ENCODE data around the gene LGALS13. TPM values are rescaled to one million over a fixed set of nuclear protein-coding genes. Genes with fewer than 3 reads are reported as not detected.
A peak's percentile ranks its signal among the peaks of the same experiment; 100 is the strongest.

Gene LGALS13
- total RNA-seq, 1 experiment from 2014 or later: not detected

DNA sequence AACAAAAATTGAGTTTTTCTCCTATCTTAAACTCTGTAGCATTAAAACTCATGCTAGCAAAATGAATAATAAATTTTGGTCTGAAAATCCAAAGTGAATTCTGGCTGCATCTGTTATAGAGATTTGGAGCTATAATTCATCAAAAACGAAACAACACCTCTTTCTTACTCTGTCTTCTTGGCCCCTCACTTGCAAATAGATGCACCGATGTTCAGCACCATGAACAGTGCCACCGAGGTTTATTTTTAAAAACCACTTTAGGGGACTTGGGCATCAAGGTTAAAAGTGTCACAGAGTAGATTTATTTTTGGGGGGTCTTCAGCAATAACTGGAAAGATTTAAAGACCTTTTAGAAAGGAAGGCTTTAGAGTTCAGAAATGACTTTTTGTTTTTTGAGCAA lies 36.3 kb upstream of the LGALS13 start:
- Histone ChIP-seq H3K27ac (ENCODE audit: low read depth, low read length) (no peak overlapping the region), H3K4me3 (replicated peaks in 1 of 2; ENCODE audit: low read depth in 1 of 2, low read length in 2 of 2) (no peak overlapping the region), H3K9ac (ENCODE audit: low read length) (no peak overlapping the region), H4K20me1 (ENCODE audit: insufficient read depth) (no peaks in the 10 kb centered on the region), H3K9me3 (ENCODE audit: control insufficient read depth in 1 of 2, insufficient read depth in 1 of 2, low read depth in 1 of 2, low read length in 2 of 2) (no peaks in the 10 kb centered on the region), H3K36me3 (ENCODE audit: control insufficient read depth in 1 of 2, insufficient read depth in 2 of 2, low read length in 2 of 2) (no peaks in the 10 kb centered on the region), H3K9me2 (ENCODE audit: insufficient read depth) (no peaks in the 10 kb centered on the region), H3K79me2 (ENCODE audit: insufficient read depth, low read length) (no peaks in the 10 kb centered on the region), H3K4me1 (ENCODE audit: control insufficient read depth in 1 of 2, insufficient read depth in 2 of 2, low read length in 2 of 2) (peaks cover 0 to 8% of the 10 kb centered on the region in 2 experiments; a peak in 2 of 4 replicates), H2AFZ (ENCODE audit: low read depth, low read length, poor library complexity, severe bottlenecking) (no peak overlapping the region), H3K4me2 (ENCODE audit: low read length) (no peak overlapping the region), H3K27me3 (ENCODE audit: insufficient read depth, low read length) (peaks cover 26% of the 10 kb centered on the region)
- ChIA-PET CTCF (no interaction called here), RAD21 (ENCODE audit: low non-redundant PET in 1 of 2, low total read pairs in 2 of 2, uncharacterized antibody in 2 of 2, unreplicated experiment in 2 of 2) (no interaction called here), POLR2A (no interaction called here)
- no TSS peak for BruUV-seq (replicated peaks)
- no peak for ATAC-seq
- no peak for DNase-seq (ENCODE audit: low read depth, low spot score)
- intact Hi-C loops (cut with micrococcal nuclease): loop anchor here (10.0 kb wide), 1 partner anchor 49 kb away; no protein-coding TSS in a partner anchor
- TF ChIP-seq, protein P1, sequence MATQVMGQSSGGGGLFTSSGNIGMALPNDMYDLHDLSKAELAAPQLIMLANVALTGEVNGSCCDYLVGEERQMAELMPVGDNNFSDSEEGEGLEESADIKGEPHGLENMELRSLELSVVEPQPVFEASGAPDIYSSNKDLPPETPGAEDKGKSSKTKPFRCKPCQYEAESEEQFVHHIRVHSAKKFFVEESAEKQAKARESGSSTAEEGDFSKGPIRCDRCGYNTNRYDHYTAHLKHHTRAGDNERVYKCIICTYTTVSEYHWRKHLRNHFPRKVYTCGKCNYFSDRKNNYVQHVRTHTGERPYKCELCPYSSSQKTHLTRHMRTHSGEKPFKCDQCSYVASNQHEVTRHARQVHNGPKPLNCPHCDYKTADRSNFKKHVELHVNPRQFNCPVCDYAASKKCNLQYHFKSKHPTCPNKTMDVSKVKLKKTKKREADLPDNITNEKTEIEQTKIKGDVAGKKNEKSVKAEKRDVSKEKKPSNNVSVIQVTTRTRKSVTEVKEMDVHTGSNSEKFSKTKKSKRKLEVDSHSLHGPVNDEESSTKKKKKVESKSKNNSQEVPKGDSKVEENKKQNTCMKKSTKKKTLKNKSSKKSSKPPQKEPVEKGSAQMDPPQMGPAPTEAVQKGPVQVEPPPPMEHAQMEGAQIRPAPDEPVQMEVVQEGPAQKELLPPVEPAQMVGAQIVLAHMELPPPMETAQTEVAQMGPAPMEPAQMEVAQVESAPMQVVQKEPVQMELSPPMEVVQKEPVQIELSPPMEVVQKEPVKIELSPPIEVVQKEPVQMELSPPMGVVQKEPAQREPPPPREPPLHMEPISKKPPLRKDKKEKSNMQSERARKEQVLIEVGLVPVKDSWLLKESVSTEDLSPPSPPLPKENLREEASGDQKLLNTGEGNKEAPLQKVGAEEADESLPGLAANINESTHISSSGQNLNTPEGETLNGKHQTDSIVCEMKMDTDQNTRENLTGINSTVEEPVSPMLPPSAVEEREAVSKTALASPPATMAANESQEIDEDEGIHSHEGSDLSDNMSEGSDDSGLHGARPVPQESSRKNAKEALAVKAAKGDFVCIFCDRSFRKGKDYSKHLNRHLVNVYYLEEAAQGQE (IDR thresholded peaks at IDR 0.05; ENCODE audit: low read depth): peak; percentile 38; the same call in 1 of the 2 replicates
- no peak for TF ChIP-seq CEBPB (IDR thresholded peaks at IDR 0.05; ENCODE audit: low read depth)

DNA sequence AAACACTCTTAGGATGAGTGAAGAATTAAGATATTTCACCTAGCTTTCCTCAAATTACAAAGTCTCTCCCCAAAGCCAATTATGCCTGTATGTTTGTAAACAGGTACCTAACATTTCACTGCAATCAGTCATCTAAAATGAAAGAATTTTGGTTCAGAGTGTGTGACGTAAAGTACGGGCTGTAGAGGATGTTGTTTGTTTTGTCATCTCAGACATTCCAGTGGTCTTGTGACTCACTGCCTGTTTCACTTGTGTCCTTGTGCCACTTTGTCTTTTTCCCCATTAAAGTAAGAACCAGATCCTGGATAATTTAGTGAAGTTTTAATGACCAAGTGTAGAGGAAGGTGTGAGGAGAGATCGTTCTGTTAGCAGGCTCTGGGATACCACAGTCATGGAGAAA lies 33.7 kb upstream of the LGALS13 start:
- no peaks in the 10 kb centered on the region for H3K36me3 ChIP-seq (ENCODE audit: control insufficient read depth in 1 of 2, insufficient read depth in 2 of 2, low read length in 2 of 2)
- no peak overlapping the region for H3K9ac ChIP-seq (ENCODE audit: low read length)
- no peak overlapping the region; the same call in 1 of the 2 replicates for H3K4me2 ChIP-seq (ENCODE audit: low read length)
- intact Hi-C loops (cut with micrococcal nuclease): loop anchor here (10.0 kb wide), 1 partner anchor 46 kb away; no protein-coding TSS in a partner anchor
- BruUV-seq (replicated peaks): no TSS peak
- TF ChIP-seq EGR1 (IDR thresholded peaks at IDR 0.05; ENCODE audit: low read depth): no peak
- no peak for TF ChIP-seq CBX3 (IDR thresholded peaks at IDR 0.05; ENCODE audit: low read depth)
- no peak for TF ChIP-seq EZH2 (IDR thresholded peaks at IDR 0.05)
- TF ChIP-seq, protein P2, sequence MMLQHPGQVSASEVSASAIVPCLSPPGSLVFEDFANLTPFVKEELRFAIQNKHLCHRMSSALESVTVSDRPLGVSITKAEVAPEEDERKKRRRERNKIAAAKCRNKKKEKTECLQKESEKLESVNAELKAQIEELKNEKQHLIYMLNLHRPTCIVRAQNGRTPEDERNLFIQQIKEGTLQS (IDR thresholded peaks at IDR 0.05): no peak
- TF ChIP-seq, protein P3, sequence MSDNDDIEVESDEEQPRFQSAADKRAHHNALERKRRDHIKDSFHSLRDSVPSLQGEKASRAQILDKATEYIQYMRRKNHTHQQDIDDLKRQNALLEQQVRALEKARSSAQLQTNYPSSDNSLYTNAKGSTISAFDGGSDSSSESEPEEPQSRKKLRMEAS (IDR thresholded peaks at IDR 0.05): no peak
- no peak for TF ChIP-seq YY1 (IDR thresholded peaks at IDR 0.05; ENCODE audit: extremely low read depth, insufficient replicate concordance, low read depth, low read length)
- TF ChIP-seq, protein P4, sequence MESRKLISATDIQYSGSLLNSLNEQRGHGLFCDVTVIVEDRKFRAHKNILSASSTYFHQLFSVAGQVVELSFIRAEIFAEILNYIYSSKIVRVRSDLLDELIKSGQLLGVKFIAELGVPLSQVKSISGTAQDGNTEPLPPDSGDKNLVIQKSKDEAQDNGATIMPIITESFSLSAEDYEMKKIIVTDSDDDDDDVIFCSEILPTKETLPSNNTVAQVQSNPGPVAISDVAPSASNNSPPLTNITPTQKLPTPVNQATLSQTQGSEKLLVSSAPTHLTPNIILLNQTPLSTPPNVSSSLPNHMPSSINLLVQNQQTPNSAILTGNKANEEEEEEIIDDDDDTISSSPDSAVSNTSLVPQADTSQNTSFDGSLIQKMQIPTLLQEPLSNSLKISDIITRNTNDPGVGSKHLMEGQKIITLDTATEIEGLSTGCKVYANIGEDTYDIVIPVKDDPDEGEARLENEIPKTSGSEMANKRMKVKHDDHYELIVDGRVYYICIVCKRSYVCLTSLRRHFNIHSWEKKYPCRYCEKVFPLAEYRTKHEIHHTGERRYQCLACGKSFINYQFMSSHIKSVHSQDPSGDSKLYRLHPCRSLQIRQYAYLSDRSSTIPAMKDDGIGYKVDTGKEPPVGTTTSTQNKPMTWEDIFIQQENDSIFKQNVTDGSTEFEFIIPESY (IDR thresholded peaks at IDR 0.05; ENCODE audit: extremely low read depth, insufficient replicate concordance, low read length): no peak
- no peak for TF ChIP-seq TCF7L2 (IDR thresholded peaks at IDR 0.05; ENCODE audit: borderline replicate concordance, extremely low read depth, insufficient read depth, insufficient read length)
- TF ChIP-seq SP1 (IDR thresholded peaks at IDR 0.05; ENCODE audit: low read depth): no peak
- TF ChIP-seq JUND (IDR thresholded peaks at IDR 0.05): no peak
- TF ChIP-seq POLR2AphosphoS5 (IDR thresholded peaks at IDR 0.05; ENCODE audit: low read depth, low read length): no peak
- no peaks in the 10 kb centered on the region for H3K79me2 ChIP-seq (ENCODE audit: insufficient read depth, low read length)
- H3K4me1 ChIP-seq (ENCODE audit: control insufficient read depth in 1 of 2, insufficient read depth in 2 of 2, low read length in 2 of 2): peaks cover 0 to 3% of the 10 kb centered on the region in 2 experiments; a peak in 2 of 4 replicates
- CTCF ChIA-PET: no interaction called here
- H4K20me1 ChIP-seq (ENCODE audit: insufficient read depth): no peaks in the 10 kb centered on the region
- no peak overlapping the region for H2AFZ ChIP-seq (ENCODE audit: low read depth, low read length, poor library complexity, severe bottlenecking)
- POLR2A ChIA-PET: no interaction called here
- no peak overlapping the region for H3K27ac ChIP-seq (ENCODE audit: low read depth, low read length)
- peaks cover 20% of the 10 kb centered on the region for H3K27me3 ChIP-seq (ENCODE audit: insufficient read depth, low read length)
- DNase-seq (ENCODE audit: low read depth, low spot score) (no peak), ATAC-seq (no peak)
- no peaks in the 10 kb centered on the region for H3K9me2 ChIP-seq (ENCODE audit: insufficient read depth)
- H3K4me3 ChIP-seq (replicated peaks in 1 of 2; ENCODE audit: low read depth in 1 of 2, low read length in 2 of 2): no peak overlapping the region
- 0 out of 4 replicates have a peak, but pooled peaks cover 0 to 2% of the 10 kb centered on the region in 2 experiments for H3K9me3 ChIP-seq (ENCODE audit: control insufficient read depth in 1 of 2, insufficient read depth in 1 of 2, low read depth in 1 of 2, low read length in 2 of 2)
- RAD21 ChIA-PET (ENCODE audit: low non-redundant PET in 1 of 2, low total read pairs in 2 of 2, uncharacterized antibody in 2 of 2, unreplicated experiment in 2 of 2): no interaction called here
